Fibroblast of skin of right biceps (primary cell): ENCODE data around the gene TMCC1.
A peak's percentile ranks its signal among the peaks of the same experiment; 100 is the strongest.
"Not testable (repeated sequence)": the region's sequence is repeated elsewhere in the genome, so short reads cannot be mapped to it uniquely, and the experiment has no call there.

ENCODE experiments used
- DNase-seq: peaks from one replicate; pipeline ENCODE4 v3.0.0-alpha.2; 2013

Gene TMCC1

GRCh38 chr3:129768728-129769127, 124.8 kb downstream of the TMCC1 start:
- no peak for DNase-seq

- DNase-seq, result no peak
Observed at GRCh38 chr3:129766135-129766534, 127.4 kb downstream of the TMCC1 start.

- no peak for DNase-seq
Observed at GRCh38 chr3:129764090-129764489, 129.4 kb downstream of the TMCC1 start.

GRCh38 chr3:129758785-129759320, 134.7 kb downstream of the TMCC1 start:
- DNase-seq, result no peak

- no peak for DNase-seq
Observed at GRCh38 chr3:129758306-129758705, 135.2 kb downstream of the TMCC1 start.

GRCh38 chr3:129756871-129757270, 136.6 kb downstream of the TMCC1 start:
- peak; percentile 59 for DNase-seq

- not testable (repeated sequence) for DNase-seq
Observed at GRCh38 chr3:129751105-129751504, 142.4 kb downstream of the TMCC1 start.

GRCh38 chr3:129749692-129750091, 143.8 kb downstream of the TMCC1 start:
- DNase-seq, result no peak

- DNase-seq, result no peak
Observed at GRCh38 chr3:129747992-129748391, 145.5 kb downstream of the TMCC1 start.

- no peak for DNase-seq
Observed at GRCh38 chr3:129747136-129747535, 146.4 kb downstream of the TMCC1 start.

- DNase-seq, result no peak
Observed at GRCh38 chr3:129746629-129747028, 146.9 kb downstream of the TMCC1 start.

GRCh38 chr3:129745253-129745652, 148.3 kb downstream of the TMCC1 start:
- DNase-seq, result peak; percentile 33

GRCh38 chr3:129741794-129742193, 151.7 kb downstream of the TMCC1 start:
- DNase-seq, result no peak

GRCh38 chr3:129740090-129740489, 153.4 kb downstream of the TMCC1 start:
- no peak for DNase-seq

GRCh38 chr3:129739634-129740033, 153.9 kb downstream of the TMCC1 start:
- no peak for DNase-seq

- DNase-seq, result no peak
Observed at GRCh38 chr3:129738172-129738571, 155.3 kb downstream of the TMCC1 start.

GRCh38 chr3:129736070-129736469, 157.4 kb downstream of the TMCC1 start:
- no peak for DNase-seq

- no peak for DNase-seq
Observed at GRCh38 chr3:129735638-129736037, 157.9 kb downstream of the TMCC1 start.

- no peak for DNase-seq
Observed at GRCh38 chr3:129734449-129734848, 159.1 kb downstream of the TMCC1 start.

GRCh38 chr3:129732200-129732876, 161.2 kb downstream of the TMCC1 start:
- DNase-seq, result no peak

GRCh38 chr3:129727707-129728106, 165.8 kb downstream of the TMCC1 start:
- DNase-seq, result no peak

- peak; percentile 65 for DNase-seq
Observed at GRCh38 chr3:129723558-129724324, 169.8 kb downstream of the TMCC1 start.

GRCh38 chr3:129722527-129722926, 171.0 kb downstream of the TMCC1 start:
- DNase-seq, result no peak

- DNase-seq, result no peak
Observed at GRCh38 chr3:129718201-129718600, 175.3 kb downstream of the TMCC1 start.
